GM11168 (cell line): ENCODE measurements around the gene WDR27.
"Not testable (repeated sequence)": the region's sequence is repeated elsewhere in the genome, so short reads cannot be mapped to it uniquely, and the experiment has no call there.

Source experiments
- in situ Hi-C: fragments of 300-500 bp; cut with MboI; formaldehyde crosslinking; loops from one replicate; pipeline ENCODE4 v1.12.0; 2022; ENCODE audit warnings: low sequenced_read_pairs; ENCODE audit not compliant: unreplicated experiment

WDR27 gene

GRCh38 chr6:169620171-169621130 lies 81.4 kb downstream of the WDR27 start:
- in situ Hi-C loops: no loop called here

DNA sequence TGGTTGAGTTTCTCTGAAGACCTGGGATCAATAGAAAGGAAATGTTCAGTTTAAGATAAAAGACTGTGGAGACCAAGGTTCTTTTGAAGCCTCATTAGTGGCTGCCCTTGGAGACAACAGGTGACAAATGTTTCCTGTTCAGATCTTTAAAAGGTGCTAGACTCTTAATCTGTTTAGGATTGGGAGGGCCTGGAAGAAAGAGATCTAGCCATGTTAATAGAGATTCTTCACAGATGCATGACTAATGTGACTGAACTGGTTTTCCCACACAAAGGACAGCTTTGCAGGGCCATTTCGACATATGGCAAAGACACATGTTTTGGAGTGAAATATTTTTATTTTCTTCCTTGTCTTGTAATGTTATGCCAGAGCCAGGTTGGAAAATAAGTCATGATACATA lies 82.2 kb downstream of the WDR27 start:
- in situ Hi-C loops: no loop called here

DNA sequence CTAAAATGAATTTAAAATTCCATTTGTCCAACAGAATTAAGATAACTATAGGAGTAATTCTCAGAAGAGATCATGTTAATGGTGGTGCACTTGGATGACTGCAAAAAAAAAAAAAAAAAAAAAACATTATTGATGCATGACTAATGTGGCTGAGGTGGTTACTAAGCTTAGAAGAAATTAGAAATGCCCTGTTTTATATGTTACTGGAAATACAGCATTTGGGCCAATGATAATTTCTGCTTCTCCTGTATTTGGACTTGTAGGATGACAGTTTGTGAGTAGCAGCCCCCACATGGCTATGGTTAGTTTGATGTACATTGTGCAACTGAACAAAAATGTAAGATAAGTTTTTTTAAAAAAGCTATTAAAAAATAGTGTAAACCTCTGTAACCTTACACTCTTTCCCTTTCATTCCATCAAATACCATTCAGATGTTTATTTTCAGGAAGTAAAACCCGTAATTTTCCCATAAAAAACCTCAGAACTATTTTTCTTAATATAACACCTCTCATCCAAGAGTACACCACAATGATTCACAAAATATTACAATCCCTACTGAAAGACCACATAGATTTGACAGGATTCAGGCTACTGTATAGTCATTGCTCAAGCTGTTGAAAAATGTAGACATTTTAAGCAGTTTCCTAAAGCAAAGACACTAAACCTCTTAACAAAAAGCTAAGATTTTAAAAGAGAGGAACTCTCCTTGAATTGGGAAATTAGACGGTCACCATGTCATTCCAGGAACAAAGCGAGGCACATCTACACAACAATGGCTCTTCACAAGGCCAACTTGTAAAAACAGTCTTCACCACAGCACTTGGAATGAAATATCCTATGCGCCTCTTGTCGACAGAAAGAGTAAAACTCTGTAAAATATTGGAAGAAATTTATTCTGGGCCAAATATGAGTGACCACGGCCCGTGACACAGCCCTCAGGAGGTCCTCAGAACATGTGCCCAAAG lies 83.0 kb downstream of the WDR27 start:
- in situ Hi-C loops: no loop called here

GRCh38 chr6:169617562-169617961 lies 84.3 kb downstream of the WDR27 start:
- in situ Hi-C loops: no loop called here

DNA sequence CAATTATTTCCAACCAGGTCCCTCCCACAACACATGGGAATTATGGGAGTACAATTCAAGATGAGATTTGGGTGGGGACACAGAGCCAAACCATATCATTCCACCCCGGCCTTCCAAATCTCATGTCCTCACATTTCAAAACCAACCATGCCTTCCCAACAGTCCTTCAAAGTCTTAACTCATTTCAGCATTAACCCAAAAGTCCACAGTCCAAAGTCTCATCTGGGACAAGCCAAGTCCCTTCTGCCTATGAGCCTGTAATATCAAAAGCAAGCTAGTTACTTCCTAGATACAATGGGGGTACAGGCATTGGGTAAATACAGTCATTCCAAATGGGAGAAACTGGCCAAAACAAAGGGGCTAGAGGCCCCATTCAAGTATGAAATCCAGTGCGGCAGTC lies 93.2 kb downstream of the WDR27 start:
- in situ Hi-C loops: not testable (repeated sequence)

- in situ Hi-C loops: no loop called here
Measured at GRCh38 chr6:169604076-169604475, 97.8 kb downstream of the WDR27 start.

- in situ Hi-C loops: not testable (repeated sequence)
Measured at GRCh38 chr6:169601129-169601528, 100.7 kb downstream of the WDR27 start.

DNA sequence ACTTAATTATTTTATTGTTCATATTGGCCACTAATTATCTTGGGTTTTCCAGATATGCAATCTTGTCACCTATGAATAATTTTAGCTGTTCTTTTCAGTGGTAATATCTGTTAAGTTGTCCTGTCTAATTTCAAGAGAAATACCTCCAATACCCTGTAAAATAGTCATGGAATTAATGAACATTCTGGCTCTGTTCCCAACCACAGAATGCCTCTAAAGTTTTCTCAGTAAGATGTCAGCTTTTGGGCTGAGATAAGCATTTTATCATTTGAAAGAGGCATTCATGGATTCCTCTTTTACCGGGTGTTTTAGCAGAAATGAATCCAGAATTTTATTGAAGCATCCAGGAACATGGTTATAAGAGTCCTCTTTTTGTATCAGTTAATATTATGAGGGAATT lies 109.3 kb downstream of the WDR27 start:
- in situ Hi-C loops: no loop called here

GRCh38 chr6:169591616-169592015 lies 110.2 kb downstream of the WDR27 start:
- in situ Hi-C loops: no loop called here

DNA sequence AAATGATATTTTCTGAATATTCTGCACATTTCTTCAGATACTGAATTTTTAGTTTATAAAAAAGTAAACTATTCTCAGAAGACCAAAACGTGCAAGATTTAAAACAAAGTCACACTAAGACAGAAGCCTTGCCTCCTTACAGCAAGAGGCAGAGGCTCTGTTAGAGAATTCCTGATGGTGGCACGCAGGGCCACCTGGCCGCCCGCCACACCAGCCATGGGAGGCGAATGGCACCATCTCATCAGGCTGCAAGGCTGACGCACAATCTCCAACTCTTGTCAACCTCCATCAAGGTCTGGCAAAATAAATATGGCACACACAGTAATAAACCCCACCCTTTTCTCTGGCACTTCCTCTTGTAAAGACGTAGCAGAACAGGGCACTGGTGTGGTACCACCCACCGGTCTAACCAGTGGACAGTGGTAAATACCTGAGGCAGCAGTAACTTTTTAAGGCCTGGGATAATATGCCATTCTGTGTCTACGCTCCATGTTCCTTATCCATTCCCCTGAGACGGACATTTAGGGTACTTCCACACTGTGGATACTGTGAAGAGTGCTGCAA lies 111.4 kb downstream of the WDR27 start:
- in situ Hi-C loops: no loop called here

GRCh38 chr6:169589699-169590257 lies 112.1 kb downstream of the WDR27 start:
- in situ Hi-C loops: no loop called here

DNA sequence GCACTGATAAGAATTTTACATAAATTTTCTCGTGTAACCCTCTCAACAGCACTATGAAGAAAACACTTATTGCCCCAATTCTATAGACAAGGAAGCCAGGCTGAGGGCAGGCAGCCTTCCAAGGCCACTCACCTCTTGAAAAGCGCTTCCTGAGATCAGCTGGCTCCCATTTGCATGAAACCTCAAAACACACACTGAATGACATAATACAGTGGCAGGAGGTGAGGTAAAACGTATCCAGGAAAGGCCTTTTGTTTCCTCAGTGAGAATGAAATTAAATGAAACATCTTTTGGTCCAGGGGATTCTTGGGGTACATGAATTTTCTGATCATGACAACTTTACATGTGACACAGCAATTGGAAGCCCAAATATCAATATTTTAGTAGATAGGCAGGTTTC lies 112.5 kb downstream of the WDR27 start:
- in situ Hi-C loops: no loop called here

DNA sequence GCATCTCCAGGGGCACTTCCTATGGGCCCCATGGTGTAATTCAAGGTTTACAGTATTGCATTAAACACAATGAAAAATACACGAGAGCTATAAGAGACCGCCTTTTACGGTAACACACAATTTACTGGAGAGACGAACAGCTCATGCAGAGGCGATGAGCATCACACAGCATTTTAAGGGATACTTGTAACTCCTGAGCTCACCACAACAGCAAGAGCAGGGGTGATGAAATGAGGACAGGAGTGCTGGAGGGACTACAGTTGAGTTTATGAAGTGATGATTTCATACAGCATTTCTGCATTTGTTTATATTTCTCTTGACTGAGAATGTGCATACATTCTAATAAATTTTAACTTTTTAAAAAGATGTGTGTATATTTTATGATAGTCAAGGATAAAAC lies 113.9 kb downstream of the WDR27 start:
- in situ Hi-C loops: no loop called here

- in situ Hi-C loops: no loop called here
Measured at GRCh38 chr6:169583886-169584541, 117.8 kb downstream of the WDR27 start.

GRCh38 chr6:169579407-169580111 lies 122.3 kb downstream of the WDR27 start:
- in situ Hi-C loops: no loop called here

DNA sequence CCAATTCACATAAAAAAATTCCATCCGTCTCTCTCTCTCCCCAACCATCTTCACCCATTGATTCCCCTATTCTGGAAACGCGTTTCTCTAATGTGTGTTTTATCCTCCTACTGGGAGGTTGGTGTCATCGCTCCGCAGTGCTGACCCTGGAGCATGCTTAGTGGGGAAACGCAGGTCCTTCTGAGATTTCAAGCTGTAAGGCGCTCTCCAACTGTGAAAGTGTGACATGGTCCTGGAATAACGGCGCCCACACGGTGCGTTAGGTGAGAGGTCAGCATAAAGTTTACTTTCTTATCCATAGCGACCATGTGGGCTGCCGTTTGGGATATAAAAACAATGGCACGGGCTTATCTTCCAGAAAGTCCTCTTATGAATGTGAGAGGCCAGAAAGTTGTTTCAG lies 123.9 kb downstream of the WDR27 start:
- in situ Hi-C loops: no loop called here

DNA sequence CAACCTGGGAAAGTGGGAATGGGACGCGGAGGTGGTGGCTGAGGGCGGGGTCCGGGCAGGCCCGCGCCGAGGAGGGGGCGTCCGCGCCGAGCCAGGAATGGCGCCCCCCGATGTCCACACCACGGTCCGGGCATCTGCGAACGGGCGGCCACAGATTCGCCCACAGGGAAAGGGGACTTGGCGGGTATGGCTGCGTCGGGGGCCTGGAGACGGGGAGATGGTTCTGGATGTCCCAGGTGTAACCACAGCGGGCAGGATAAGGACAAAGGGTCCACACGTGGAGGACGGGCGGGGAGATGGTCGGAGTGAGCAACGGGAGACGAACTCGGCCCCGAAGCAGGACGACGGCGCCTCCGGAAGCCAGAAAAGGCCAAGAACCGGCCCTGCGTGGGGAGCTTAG lies 124.6 kb downstream of the WDR27 start:
- in situ Hi-C loops: no loop called here

- in situ Hi-C loops: no loop called here
Measured at GRCh38 chr6:169575821-169576220, 126.0 kb downstream of the WDR27 start.

DNA sequence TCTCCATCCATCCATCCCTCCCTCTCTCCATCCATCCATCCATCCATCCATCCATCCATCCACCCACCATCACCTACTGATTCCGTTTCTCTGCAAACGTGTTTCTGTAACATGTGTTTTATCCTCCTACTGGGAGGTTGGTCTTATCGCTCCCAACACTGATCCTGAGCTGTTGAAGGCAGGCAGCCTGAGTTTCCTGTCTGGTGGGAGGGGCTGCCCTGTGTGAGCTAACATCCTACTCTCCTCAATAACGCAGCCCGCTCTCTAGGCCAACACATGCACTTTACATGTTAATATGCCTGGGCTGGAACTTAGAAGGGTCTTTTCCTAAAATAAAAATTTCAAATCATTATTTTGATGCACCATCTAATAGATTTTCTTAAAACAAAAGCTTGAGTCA lies 126.5 kb downstream of the WDR27 start:
- in situ Hi-C loops: no loop called here
